Kidney (tissue), 14 donors: Measurements from ENCODE around the gene CASP1. TPM values are rescaled to one million over a fixed set of nuclear protein-coding genes. Genes with fewer than 3 reads are reported as not detected.

Experiments used
- DNase-seq, 5 donors: peaks; one replicate each; pipeline ENCODE4 v3.0.0-alpha.2; 2013 to 2020
- FAIRE-seq: peaks from 2 replicates; lab custom pipeline; 2012; peaks lifted over from hg19 to GRCh38; lab: Jason Lieb, UNC
- H3K27ac ChIP-seq, 2 donors: one replicate each; pipeline ENCODE4 v1.7.0; 2013; ENCODE audit warnings: low read depth in 2 of 2, low read length in 2 of 2, inconsistent platforms in 1 of 2
- H3K27me3 ChIP-seq: one replicate; pipeline ENCODE4 v1.7.1; 2013; ENCODE audit warnings: low read length, inconsistent platforms; ENCODE audit not compliant: control insufficient read depth, insufficient read depth
- H3K36me3 ChIP-seq, 3 donors: one replicate each; pipeline versions ENCODE4 v1.7.0 to v1.7.1; 2013; ENCODE audit warnings: low read length in 3 of 3, control low read depth in 1 of 3, inconsistent platforms in 1 of 3; ENCODE audit not compliant: insufficient read depth in 3 of 3, control insufficient read depth in 2 of 3
- H3K4me1 ChIP-seq, 3 donors: one replicate each; pipeline versions ENCODE4 v1.7.0 to v1.7.1; 2013; ENCODE audit warnings: low read length in 3 of 3, inconsistent platforms in 1 of 3, low read depth in 1 of 3; ENCODE audit not compliant: control insufficient read depth in 2 of 3, insufficient read depth in 2 of 3
- H3K4me3 ChIP-seq, 3 donors: one replicate each; pipeline versions ENCODE4 v1.7.0 to v1.8.1; 2013; ENCODE audit warnings: low read length in 3 of 3, control low read depth in 1 of 3, inconsistent platforms in 1 of 3
- H3K9ac ChIP-seq, 3 donors: one replicate each; pipeline versions ENCODE4 v1.7.0 to v1.7.1; 2013; ENCODE audit warnings: low read length in 3 of 3, control low read depth in 1 of 3, inconsistent platforms in 1 of 3
- H3K9me3 ChIP-seq, 3 donors: one replicate each; pipeline versions ENCODE4 v1.7.0 to v1.7.1; 2013; ENCODE audit warnings: low read length in 3 of 3, control low read depth in 1 of 3, inconsistent platforms in 1 of 3; ENCODE audit not compliant: control insufficient read depth in 2 of 3, insufficient read depth in 1 of 3
- intact Hi-C: fragments of 100-400 bp; cut with DNase I; formaldehyde crosslinking; loops from one replicate; pipeline ENCODE4 v1.11.1; 2022
- polyA plus RNA-seq: library from polyadenylated mRNA; stranded (reverse); fragments of 350-450 nt; fragmentation: Illumina TruSeq; extraction: RNeasy Lipid Tissue Mini Kit (QIAGEN cat#74804); gene quantifications from one replicate; pipeline ENCODE4 v1.2.3, GENCODE V29; 2014; ENCODE audit warnings: low read depth, low replicate concordance; ENCODE audit not compliant: insufficient read depth
- total RNA-seq: library from RNA; stranded (reverse); fragmentation: NEBNext Ultra II Directional; extraction: Animal tissue kit (Norgen Biotek cat#: 25700); gene quantifications from one replicate; pipeline ENCODE4 v1.2.1, GENCODE V29; 2021
- TF ChIP-seq, protein P1 (sequence below): IDR thresholded peaks from 3 replicates; pipeline ENCODE4 v1.5.1; 2012; ENCODE audit warnings: mild to moderate bottlenecking, moderate library complexity, borderline replicate concordance; ENCODE audit not compliant: insufficient read depth; ENCODE audit errors: extremely low read depth
- donor health status: control.
- donor health status: control.
- donor health status: control.
- donor health status: control.
- donor health status: control.
- donor health status: DM: yes; HTN: yes; CAD: no.
- donor health status: Normal renal cell carcinoma (clear cell type).

Gene CASP1
- total and polyA plus RNA-seq, 2 donors from 2014 or later, result 9.7 to 38.6 TPM

DNA sequence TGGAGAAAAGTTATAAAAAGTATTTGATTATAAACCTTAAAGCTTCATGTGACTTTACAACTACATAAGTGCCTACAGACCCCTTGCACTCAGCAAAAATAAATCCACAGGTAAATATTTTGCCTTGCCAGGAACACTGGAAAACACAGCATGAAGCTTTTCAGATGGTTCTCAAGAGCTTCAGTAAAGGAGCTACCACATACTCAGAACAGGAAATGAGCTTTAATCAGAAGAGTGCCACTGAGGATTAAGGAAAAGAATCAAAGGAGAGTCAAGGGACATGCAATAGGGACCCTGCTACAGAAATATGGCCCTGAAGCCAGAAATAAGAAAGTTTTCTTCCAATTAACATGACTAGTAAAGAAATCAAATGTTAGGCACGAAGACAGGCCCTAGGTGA is 1.2 kb downstream of the CASP1 start:
- intact Hi-C loops, result no loop called here
- Histone ChIP-seq H3K27me3 (no peaks in the 10 kb centered on the region), H3K9me3 (peaks cover 0 to 2% (median 0%) of the 10 kb centered on the region in 3 donors), H3K4me1 (no peaks in the 10 kb centered on the region), H3K4me3 (peak overlapping the region in 2 of 3 donors; percentile 57 to 59), H3K36me3 (no peaks in the 10 kb centered on the region), H3K27ac (peak overlapping the region in 1 of 2 donors; percentile 17), H3K9ac (no peak overlapping the region)
- DNase-seq (no peak), FAIRE-seq (no peak)
- TF ChIP-seq, protein P1, sequence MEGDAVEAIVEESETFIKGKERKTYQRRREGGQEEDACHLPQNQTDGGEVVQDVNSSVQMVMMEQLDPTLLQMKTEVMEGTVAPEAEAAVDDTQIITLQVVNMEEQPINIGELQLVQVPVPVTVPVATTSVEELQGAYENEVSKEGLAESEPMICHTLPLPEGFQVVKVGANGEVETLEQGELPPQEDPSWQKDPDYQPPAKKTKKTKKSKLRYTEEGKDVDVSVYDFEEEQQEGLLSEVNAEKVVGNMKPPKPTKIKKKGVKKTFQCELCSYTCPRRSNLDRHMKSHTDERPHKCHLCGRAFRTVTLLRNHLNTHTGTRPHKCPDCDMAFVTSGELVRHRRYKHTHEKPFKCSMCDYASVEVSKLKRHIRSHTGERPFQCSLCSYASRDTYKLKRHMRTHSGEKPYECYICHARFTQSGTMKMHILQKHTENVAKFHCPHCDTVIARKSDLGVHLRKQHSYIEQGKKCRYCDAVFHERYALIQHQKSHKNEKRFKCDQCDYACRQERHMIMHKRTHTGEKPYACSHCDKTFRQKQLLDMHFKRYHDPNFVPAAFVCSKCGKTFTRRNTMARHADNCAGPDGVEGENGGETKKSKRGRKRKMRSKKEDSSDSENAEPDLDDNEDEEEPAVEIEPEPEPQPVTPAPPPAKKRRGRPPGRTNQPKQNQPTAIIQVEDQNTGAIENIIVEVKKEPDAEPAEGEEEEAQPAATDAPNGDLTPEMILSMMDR, result no peak

DNA sequence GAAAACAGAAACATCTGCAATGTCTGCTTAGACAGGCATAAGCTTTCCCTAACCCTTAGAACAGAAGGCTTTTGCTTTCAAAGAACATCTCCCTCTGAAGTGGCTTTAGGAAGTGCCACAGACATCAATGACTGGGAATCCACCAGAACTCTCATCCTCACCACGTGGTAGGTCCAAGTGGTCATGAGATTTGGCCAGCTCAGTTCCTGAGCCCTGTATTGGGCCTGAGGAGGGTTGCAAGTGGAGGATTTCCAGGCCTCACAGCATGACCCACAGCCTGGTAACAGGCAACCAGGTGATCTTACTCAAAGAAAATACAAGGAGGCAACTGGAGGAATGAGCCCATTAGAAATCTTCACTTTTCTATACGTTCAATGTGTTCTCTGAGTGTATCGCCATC is 1.6 kb downstream of the CASP1 start:
- Histone ChIP-seq H3K36me3 (no peaks in the 10 kb centered on the region), H3K9ac (no peak overlapping the region), H3K4me3 (peak overlapping the region in 2 of 3 donors; percentile 0 to 41), H3K27me3 (no peaks in the 10 kb centered on the region), H3K9me3 (peaks cover 0 to 2% (median 0%) of the 10 kb centered on the region in 3 donors), H3K4me1 (no peaks in the 10 kb centered on the region), H3K27ac (no peak overlapping the region)
- TF ChIP-seq, protein P1, result no peak
- intact Hi-C loops, result no loop called here
- FAIRE-seq, result no peak
- DNase-seq, result no peak

DNA sequence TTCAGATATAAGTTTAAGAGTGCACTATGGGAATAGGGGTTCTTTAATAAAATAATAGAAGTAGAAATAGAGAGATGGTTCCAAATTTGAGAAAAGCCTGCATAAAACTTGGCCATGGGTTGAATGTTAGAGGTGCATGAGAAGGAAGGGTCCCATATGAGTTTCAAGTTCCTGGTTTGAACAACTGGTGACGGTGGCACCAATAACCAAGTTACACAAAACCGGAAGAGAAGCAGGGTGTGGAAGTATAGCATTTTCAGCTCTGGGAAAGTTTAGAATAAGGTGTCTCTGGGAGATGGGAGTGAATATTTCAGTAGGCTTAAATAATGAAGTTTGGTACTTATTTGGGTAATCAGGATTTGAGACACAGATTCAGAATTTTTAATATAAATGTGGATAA is 2.4 kb downstream of the CASP1 start:
- DNase-seq, result no peak
- Histone ChIP-seq H3K27me3 (no peaks in the 10 kb centered on the region), H3K27ac (no peak overlapping the region), H3K9me3 (peaks cover 0 to 2% (median 0%) of the 10 kb centered on the region in 3 donors), H3K9ac (no peak overlapping the region), H3K4me1 (no peaks in the 10 kb centered on the region), H3K36me3 (no peaks in the 10 kb centered on the region), H3K4me3 (no peak overlapping the region)
- intact Hi-C loops, result no loop called here
- FAIRE-seq, result no peak
- TF ChIP-seq, protein P1, result no peak

DNA sequence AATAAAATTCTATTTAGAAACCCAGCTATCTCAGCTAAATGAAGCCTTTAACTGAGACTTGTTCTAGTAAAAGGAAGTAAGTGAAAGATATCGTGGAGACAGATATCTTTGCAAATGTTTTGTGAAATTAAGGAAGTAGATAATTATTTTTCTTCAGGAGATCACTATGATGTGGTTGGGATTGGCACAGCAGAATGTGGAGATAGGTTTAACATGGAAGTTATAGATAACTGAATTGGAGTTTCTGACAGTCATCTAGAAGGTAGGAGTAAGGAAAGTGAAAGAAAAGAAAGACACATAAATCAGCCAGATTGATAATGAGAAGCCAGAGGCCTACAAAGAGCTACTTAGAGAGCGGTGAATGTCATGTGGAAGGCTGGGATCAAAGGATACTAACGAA is 7.3 kb downstream of the CASP1 start:
- Histone ChIP-seq H3K9ac (no peak overlapping the region), H3K4me3 (no peak overlapping the region), H3K27ac (no peak overlapping the region), H3K9me3 (no peaks in the 10 kb centered on the region), H3K4me1 (no peaks in the 10 kb centered on the region), H3K27me3 (no peaks in the 10 kb centered on the region), H3K36me3 (no peaks in the 10 kb centered on the region)
- TF ChIP-seq, protein P1, result no peak
- no peak for FAIRE-seq
- no peak for DNase-seq
- intact Hi-C loops, result no loop called here
